HG02798 (cell line): ENCODE data around the gene CHRDL2.
A peak's percentile ranks its signal among the peaks of the same experiment; 100 is the strongest.

Experiments used
- ATAC-seq: cut with Tn5 transposase; IDR thresholded peaks from one replicate; pipeline ENCODE4 v1.9.1; 2021; ENCODE audit warnings: mild to moderate bottlenecking; ENCODE audit not compliant: unreplicated experiment, poor library complexity

The CHRDL2 gene

DNA sequence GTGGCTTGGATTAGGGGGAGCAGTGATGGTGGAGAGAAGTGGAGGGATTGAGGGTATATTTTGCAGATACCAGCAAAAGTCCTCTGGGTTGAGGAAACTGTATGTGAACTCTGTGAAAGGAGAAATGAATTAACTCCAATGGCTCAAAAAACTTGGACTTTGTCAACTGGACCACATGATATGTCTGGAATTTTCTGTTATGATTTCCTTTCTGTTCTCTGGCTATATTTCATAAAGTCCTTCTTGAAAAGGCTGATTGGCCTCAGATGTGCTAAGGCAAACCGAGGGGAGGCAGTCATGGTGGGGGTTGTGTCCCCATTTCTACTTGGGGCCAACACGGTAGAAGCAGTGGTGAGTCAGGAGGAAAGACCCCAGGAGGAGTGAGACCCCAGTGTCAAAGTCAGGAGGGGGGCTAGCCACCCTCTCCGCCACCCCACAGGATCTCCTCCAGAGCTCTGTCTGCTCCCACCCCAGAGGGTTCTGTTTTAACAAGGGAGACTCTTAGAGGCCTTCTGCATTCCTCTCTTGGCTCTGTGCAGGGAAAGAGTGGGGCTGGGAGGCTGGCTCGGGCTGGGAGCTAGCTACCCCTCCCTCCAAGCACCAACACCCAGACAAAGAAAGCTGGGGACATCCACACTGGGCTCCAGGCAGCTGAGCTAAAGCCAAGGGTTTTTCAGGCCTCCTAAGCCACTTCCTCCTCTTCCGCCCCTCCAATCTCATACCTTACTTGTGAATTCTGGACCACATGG lies 13.8 kb downstream of the CHRDL2 start:
- no peak for ATAC-seq

- no peak for ATAC-seq
Observed at GRCh38 chr11:74714904-74715303, 16.3 kb downstream of the CHRDL2 start.

GRCh38 chr11:74713686-74714085 lies 17.5 kb downstream of the CHRDL2 start:
- ATAC-seq, result no peak

- no peak for ATAC-seq
Observed at GRCh38 chr11:74710281-74710938, 20.8 kb downstream of the CHRDL2 start.

DNA sequence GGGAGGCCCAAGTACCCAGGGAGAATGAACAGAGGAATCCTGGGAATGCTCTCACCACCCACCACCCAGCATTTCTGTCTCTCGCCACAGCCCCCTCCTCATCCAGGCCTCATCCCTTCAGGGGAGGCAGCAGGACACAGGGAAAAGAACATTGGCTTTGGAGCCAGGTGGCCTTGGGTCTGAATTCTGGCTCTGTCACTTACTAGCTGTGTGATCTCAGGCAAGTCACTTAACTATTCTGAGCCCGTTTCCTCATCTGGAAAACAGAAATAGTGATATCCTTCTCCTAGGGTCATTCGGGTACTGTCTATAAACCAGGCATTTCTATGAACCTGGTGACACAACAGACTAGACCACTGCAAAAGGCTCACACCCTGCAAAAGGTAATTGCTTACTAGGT lies 22.1 kb downstream of the CHRDL2 start:
- ATAC-seq, result no peak

GRCh38 chr11:74707602-74708510 lies 23.4 kb downstream of the CHRDL2 start:
- no peak for ATAC-seq

GRCh38 chr11:74707182-74707581 lies 24.0 kb downstream of the CHRDL2 start:
- ATAC-seq, result no peak

GRCh38 chr11:74703211-74703610 lies 28.0 kb downstream of the CHRDL2 start:
- no peak for ATAC-seq

DNA sequence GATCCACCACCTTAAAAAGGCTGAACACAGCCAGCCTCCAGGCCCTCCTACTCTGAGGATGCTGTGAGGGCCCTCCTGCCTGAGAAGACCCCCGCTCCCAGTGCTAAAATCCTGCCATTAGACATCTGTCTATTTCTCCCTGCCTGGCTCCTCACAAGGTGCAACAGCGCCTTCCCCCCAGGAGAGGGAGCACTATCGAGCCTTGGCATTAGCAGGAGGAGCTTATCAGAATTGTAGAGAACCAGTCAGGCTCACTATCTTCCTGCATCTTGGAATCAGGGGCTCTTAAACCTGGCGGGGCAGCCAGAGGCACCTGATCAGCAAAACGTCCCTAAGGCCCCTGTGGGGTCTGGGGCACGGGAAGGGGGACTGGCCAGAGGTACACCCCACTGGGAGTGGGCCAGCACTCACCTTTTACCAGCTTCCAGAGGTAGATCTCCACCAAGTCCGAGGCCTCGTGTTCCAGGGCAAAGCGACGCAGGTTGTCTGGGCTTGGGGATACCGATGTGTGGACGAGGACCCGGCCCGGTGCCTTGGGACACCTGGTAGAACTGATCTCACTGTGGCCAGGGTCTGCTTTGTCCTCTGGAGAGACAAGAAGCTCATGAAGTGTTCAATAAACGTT lies 28.7 kb downstream of the CHRDL2 start:
- peak; percentile 62 for ATAC-seq

DNA sequence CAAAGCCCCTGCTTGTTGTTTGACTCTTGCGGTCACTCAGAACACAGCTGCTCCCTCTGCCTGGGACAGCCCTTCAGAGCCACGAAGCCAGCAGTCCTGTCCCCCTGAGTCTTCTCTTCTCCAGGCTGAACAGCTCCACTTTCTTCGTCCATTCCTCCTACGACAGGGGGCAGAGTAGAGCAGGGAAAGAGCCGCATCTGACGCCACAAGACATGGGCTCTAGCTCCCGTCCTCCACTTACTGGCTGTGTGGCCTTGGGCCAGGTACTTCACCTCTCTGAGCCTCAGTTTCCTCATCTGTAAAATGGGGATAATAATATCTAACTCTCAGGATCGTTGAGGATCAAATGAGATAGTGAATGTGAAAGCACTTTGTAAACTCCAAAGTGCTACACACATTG lies 29.9 kb downstream of the CHRDL2 start:
- no peak for ATAC-seq

- no peak for ATAC-seq
Observed at GRCh38 chr11:74699615-74700396, 31.4 kb downstream of the CHRDL2 start.

GRCh38 chr11:74697722-74698121 lies 33.5 kb downstream of the CHRDL2 start:
- no peak for ATAC-seq

DNA sequence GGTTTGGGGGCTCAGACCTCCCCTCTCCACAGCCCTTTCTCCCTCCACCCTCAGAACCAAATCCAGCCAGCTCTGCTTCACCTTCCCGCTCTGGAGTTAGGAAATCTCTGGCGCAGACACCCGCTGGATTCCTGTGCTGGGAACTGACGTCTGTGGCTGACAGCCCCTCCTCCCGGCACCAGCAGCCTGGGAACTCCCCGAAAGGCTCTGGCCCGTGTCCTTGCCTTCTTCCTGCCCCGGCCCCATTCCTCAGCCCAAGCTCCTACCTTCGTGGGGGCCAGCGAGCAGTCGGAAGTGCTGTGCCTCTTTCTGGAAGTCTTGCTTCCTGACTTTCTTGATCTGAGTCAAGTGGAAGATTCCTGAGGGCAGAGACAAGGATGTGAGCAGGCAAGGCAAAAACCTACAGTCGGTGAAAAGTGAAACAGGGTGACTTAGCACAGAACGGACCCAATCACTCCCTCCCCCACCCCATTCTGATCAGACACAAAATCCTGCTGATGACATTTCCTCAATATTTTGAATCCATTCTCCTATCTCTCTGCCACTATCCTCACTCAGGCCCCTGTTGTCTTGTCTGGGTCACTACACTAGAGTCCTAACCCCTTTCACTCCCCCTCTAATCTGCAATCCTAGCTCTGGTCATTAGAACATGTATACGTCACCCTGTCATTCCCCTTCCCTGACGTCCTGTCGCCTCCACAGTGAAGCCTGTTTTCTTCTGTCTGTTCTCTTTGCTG lies 34.1 kb downstream of the CHRDL2 start:
- ATAC-seq, result no peak

DNA sequence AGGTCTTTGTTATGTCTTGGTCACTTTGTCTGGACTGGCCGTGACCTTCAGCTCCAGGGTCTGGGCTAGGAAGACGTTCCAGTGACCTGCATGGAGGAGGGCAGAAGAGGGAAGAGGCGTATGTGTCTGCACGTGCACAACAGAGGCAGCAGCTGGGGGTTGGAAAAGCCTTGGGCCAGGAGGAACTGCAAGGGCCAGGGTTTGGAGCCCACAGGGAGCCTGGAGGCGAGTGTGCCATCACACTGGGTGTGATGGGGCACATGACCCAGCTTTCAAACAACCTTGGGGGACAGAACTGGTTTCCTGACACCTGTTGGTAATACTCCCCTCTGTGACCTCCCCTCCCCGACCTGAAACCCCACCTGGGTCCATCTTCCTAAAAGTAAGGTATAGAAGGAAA lies 34.7 kb downstream of the CHRDL2 start:
- ATAC-seq, result no peak

DNA sequence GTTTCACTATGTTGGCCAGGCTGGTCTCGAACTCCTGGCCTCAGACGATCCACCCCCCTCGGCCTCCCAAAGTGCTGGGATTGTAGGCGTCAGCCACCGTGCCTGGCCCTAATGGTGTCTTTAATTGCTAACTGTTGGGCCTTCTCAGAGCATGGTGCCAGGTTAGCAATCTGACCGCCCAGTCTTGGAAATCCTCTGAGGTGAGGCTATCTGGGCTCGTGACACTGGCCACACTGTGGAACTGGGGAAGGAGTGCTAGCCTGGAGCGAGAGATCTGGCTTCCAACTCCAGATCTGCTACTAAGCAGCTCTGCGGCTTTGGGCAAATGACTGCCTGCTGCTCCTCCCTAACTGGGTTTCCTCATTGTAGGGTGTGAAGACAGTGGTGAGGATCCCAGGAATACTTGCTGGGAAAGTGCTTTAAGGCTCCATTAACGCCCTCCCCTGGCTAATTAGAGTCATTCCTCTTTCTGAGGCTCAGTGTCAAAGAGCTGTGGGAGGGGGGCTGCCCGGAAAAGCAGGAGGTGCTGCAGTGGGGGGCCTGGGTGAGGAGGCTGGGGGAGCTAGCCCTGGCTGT lies 35.4 kb downstream of the CHRDL2 start:
- no peak for ATAC-seq

- no peak for ATAC-seq
Observed at GRCh38 chr11:74694136-74694930, 36.9 kb downstream of the CHRDL2 start.

DNA sequence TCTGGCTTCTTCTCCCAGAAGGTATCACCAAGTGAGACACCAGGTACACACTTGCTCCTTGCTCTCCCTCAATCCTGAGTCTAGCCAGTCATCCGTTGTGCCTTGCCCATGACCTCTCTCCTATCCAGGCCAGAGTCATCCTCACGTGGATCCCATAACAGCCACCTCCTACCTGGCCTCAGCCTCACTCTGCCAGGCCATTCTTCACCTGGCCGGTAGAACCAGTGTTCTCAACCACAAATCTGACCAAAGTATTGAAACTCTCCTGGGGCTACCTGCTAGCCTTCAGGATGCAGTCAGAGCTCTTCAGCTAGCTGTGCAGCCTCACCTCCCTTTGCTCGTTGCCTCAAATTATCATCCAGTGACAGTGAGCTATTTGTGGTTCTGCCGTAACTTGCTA lies 37.7 kb downstream of the CHRDL2 start:
- no peak for ATAC-seq

DNA sequence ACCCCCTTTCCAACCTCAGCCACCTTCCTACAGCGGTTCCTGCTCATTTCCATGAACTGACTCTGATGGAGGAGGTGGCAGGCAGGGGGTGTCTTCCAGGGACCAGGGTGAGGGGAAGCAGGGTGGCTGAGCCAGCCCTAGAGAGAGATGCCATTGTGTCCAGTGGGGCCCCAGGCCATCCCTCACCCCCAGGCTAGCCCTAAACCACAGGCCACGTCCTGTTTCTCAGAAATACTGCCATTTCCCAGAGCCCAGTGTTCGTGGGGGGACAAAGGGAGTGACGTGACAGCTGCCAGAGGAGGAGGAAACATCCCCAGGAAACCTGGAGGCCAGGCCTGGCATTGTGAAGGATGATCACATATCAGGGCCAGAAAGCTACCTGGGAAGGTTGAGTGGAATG lies 39.5 kb downstream of the CHRDL2 start:
- no peak for ATAC-seq
